K562 (cell line): ENCODE results near the gene POU2F1. TPM values are rescaled to one million over a fixed set of nuclear protein-coding genes. Genes with fewer than 3 reads are reported as not detected.

ENCODE experiments used
- AFF1 ChIP-seq, 2 experiments: fragments of 450-650 bp; IDR thresholded peaks; 2 replicates each; pipeline ENCODE4 v1.6.1; 2018; ENCODE audit warnings: mild to moderate bottlenecking in 2 of 2, low read depth in 1 of 2; ENCODE audit not compliant: partially characterized antibody in 2 of 2
- E2F6 ChIP-seq, 2 experiments: IDR thresholded peaks; 2 replicates each; pipeline ENCODE4 v1.6.1; 2011; ENCODE audit warnings: borderline replicate concordance in 1 of 2, control low read depth in 1 of 2, low read depth in 1 of 2, low read length in 1 of 2, mild to moderate bottlenecking in 1 of 2, mixed read lengths in 1 of 2, moderate library complexity in 1 of 2; ENCODE audit not compliant: insufficient read depth in 1 of 2, insufficient read length in 1 of 2, poor library complexity in 1 of 2, severe bottlenecking in 1 of 2; ENCODE audit errors: extremely low read depth in 1 of 2
- NFRKB ChIP-seq: fragments of 450-650 bp; IDR thresholded peaks from 2 replicates; pipeline ENCODE4 v1.6.1; 2016; ENCODE audit warnings: low read depth
- PML ChIP-seq: IDR thresholded peaks from 2 replicates; pipeline ENCODE4 v1.6.1; 2012; ENCODE audit warnings: low read length, inconsistent platforms
- POLR2G ChIP-seq: fragments of 200-400 bp; formaldehyde crosslinking; IDR thresholded peaks from 2 replicates; pipeline ENCODE4 v1.6.1; 2017; ENCODE audit warnings: low read depth, mild to moderate bottlenecking, antibody characterized with exemption, low read length, moderate library complexity
- RAD21 ChIP-seq, 2 experiments: fragments of 250-450 bp in 1 of 2; fragments of 450-650 bp in 1 of 2; sonication (Bioruptor Pico) in 1 of 2; formaldehyde crosslinking in 1 of 2; IDR thresholded peaks in 1 of 2; conservative IDR thresholded peaks in 1 of 2; 2 replicates each; pipeline versions ENCODE4 v1.4.0 to v1.8.0; 2020 to 2022; ENCODE audit warnings: mild to moderate bottlenecking in 2 of 2, moderate library complexity in 1 of 2
- RNF219 ChIP-seq: fragments of 250-450 bp; sonication (Bioruptor Pico); IDR thresholded peaks from 2 replicates; pipeline ENCODE4 v1.5.0; 2022; ENCODE audit warnings: mild to moderate bottlenecking
- THRB ChIP-seq: fragments of 450-650 bp; formaldehyde crosslinking; conservative IDR thresholded peaks from 2 replicates; pipeline ENCODE4 v1.4.0; 2022; ENCODE audit warnings: mild to moderate bottlenecking, missing genetic modification characterization
- TRIM25 ChIP-seq: fragments of 450-650 bp; IDR thresholded peaks from 2 replicates; pipeline ENCODE4 v1.7.0; 2016; ENCODE audit warnings: borderline replicate concordance
- ZFP1 ChIP-seq: fragments of 450-650 bp; formaldehyde crosslinking; IDR thresholded peaks from 2 replicates; pipeline ENCODE4 v1.4.0; 2020; ENCODE audit warnings: mild to moderate bottlenecking, mixed read lengths
- ZNF224 ChIP-seq: sonication (generic); formaldehyde crosslinking; IDR thresholded peaks from 2 replicates; pipeline ENCODE4 v1.8.0; 2022; ENCODE audit warnings: mild to moderate bottlenecking, missing genetic modification reagents
- ZNF398 ChIP-seq: fragments of 250-450 bp; sonication (Bioruptor Pico); IDR thresholded peaks from 2 replicates; pipeline ENCODE4 v1.8.0; 2021; ENCODE audit warnings: moderate library complexity, mild to moderate bottlenecking, inconsistent platforms
- ZNF77 ChIP-seq: fragments of 250-450 bp; sonication (Bioruptor Pico); IDR thresholded peaks from 2 replicates; pipeline ENCODE4 v1.5.0; 2020
- polyA plus RNA-seq, 8 experiments: library from polyadenylated mRNA; depleted of rRNA in 4 of 8; stranded (reverse) in 5 of 8; unstranded in 3 of 8; fragments of >200 nt; fragmentation: Nextera tagmentation in 2 of 8; fragmentation: Illumina TruSeq in 1 of 8; extraction: Ambion mirVana in 2 of 8; extraction: Trizol in 1 of 8; gene quantifications; 2 replicates each; pipeline versions ENCODE4 v1.2.1 to v1.2.3, GENCODE V29; 2011 to 2014; ENCODE audit warnings: inconsistent platforms in 1 of 8, missing spikeins in 1 of 8
- total RNA-seq, 7 experiments: library from RNA; depleted of rRNA in 6 of 7; stranded (reverse); fragments of >200 nt in 6 of 7; fragmentation: Illumina TruSeq in 2 of 7; extraction: Trizol in 2 of 7; gene quantifications; 2 replicates each; pipeline versions ENCODE4 v1.2.1 to v1.2.3, GENCODE V29; 2011 to 2021; ENCODE audit warnings: low replicate concordance in 1 of 7

Gene POU2F1
- total and polyA plus RNA-seq, 9 of the 15 experiments (the other 6 are each of a cell fraction or from before 2014, with no cell fraction given): 2.6 to 22.3 (median 8.8) TPM

GRCh38 chr1:167220537-167221125 is at the start of gene POU2F1 (continued):
- TF ChIP-seq RAD21 (CRISPR knock-in tag; conservative IDR thresholded peaks at IDR 0.05 in 1 of 2, IDR thresholded peaks at IDR 0.05 in 1 of 2) (peak; percentile 48 to 59), ZNF224 (no peak), AFF1 (IDR thresholded peaks at IDR 0.05; ENCODE audit: low read depth in 1 of 2, partially characterized antibody in 2 of 2) (peak in 1 of 2 experiments; percentile 16), ZNF398 (CRISPR knock-in tag) (no peak), THRB (CRISPR knock-in tag) (0 out of 2 replicates have a peak, but pooled peaks have one; percentile 17), ZFP1 (0 out of 2 replicates have a peak, but pooled peaks have one; percentile 41), TRIM25 (no peak), NFRKB (peak; percentile 17; the same call in 1 of the 2 replicates), PML (peak; percentile 18), E2F6 (IDR thresholded peaks at IDR 0.05; ENCODE audit: borderline replicate concordance in 1 of 2, extremely low read depth in 1 of 2, insufficient read depth in 1 of 2, insufficient read length in 1 of 2, low read depth in 1 of 2, low read length in 1 of 2, poor library complexity in 1 of 2, severe bottlenecking in 1 of 2) (peak in 1 of 2 experiments; percentile 69), RNF219 (CRISPR knock-in tag) (no peak), ZNF77 (no peak), POLR2G (peak; percentile 43)
